ENCODE results near the gene CFAP206.

The CFAP206 gene

GRCh38 chr6:87407901-87408720 lies at the start of gene CFAP206:
CFAP206 (plus strand) TSS chr6:87407972; CDS start chr6:87409840, 1,868 bp downstream.
- DNase-seq (ENCODE audit: low read depth), result peak; percentile 61

GRCh38 chr6:87364602-87365252 lies 43.0 kb upstream of the CFAP206 start:
- no peak for DNase-seq (ENCODE audit: low read depth)

- no peak for DNase-seq (ENCODE audit: low read depth)
Observed at GRCh38 chr6:87366072-87366827, 41.5 kb upstream of the CFAP206 start.

GRCh38 chr6:87366899-87367298 lies 40.9 kb upstream of the CFAP206 start:
- no peak for DNase-seq (ENCODE audit: low read depth)

GRCh38 chr6:87373377-87373776 lies 34.4 kb upstream of the CFAP206 start:
- no peak for DNase-seq (ENCODE audit: low read depth)

- DNase-seq (ENCODE audit: low read depth), result no peak
Observed at GRCh38 chr6:87375315-87375714, 32.5 kb upstream of the CFAP206 start.

- DNase-seq (ENCODE audit: low read depth), result no peak
Observed at GRCh38 chr6:87376643-87377042, 31.1 kb upstream of the CFAP206 start.

GRCh38 chr6:87378947-87379346 lies 28.8 kb upstream of the CFAP206 start:
- no peak for DNase-seq (ENCODE audit: low read depth)

GRCh38 chr6:87382861-87383260 lies 24.9 kb upstream of the CFAP206 start:
- DNase-seq (ENCODE audit: low read depth), result no peak

- DNase-seq (ENCODE audit: low read depth), result no peak
Observed at GRCh38 chr6:87384038-87384437, 23.7 kb upstream of the CFAP206 start.

GRCh38 chr6:87384449-87384848 lies 23.3 kb upstream of the CFAP206 start:
- DNase-seq (ENCODE audit: low read depth), result no peak

- peak; percentile 10 for DNase-seq (ENCODE audit: low read depth)
Observed at GRCh38 chr6:87391334-87391733, 16.4 kb upstream of the CFAP206 start.

GRCh38 chr6:87393026-87393622 lies 14.6 kb upstream of the CFAP206 start:
- peak; percentile 18 for DNase-seq (ENCODE audit: low read depth)

- no peak for DNase-seq (ENCODE audit: low read depth)
Observed at GRCh38 chr6:87395431-87395830, 12.3 kb upstream of the CFAP206 start.

- DNase-seq (ENCODE audit: low read depth), result no peak
Observed at GRCh38 chr6:87396595-87397392, 11.0 kb upstream of the CFAP206 start.

- no peak for DNase-seq (ENCODE audit: low read depth)
Observed at GRCh38 chr6:87397656-87398055, 10.1 kb upstream of the CFAP206 start.

GRCh38 chr6:87401832-87402231 lies 5.9 kb upstream of the CFAP206 start:
- DNase-seq (ENCODE audit: low read depth), result no peak

GRCh38 chr6:87407561-87407900 lies 241 bp upstream of the CFAP206 start:
- peak; percentile 2 for DNase-seq (ENCODE audit: low read depth)

GRCh38 chr6:87408721-87409155 lies 966 bp downstream of the CFAP206 start:
- no peak for DNase-seq (ENCODE audit: low read depth)

- DNase-seq (ENCODE audit: low read depth), result no peak
Observed at GRCh38 chr6:87419266-87419665, 11.5 kb downstream of the CFAP206 start.

- DNase-seq (ENCODE audit: low read depth), result no peak
Observed at GRCh38 chr6:87420360-87420759, 12.6 kb downstream of the CFAP206 start.

- DNase-seq (ENCODE audit: low read depth), result no peak
Observed at GRCh38 chr6:87421576-87421975, 13.8 kb downstream of the CFAP206 start.

All from GM04504 (cell line).